AG09309 (cell line): ENCODE data around the gene TIGD7.
A peak's percentile ranks its signal among the peaks of the same experiment; 100 is the strongest.

ENCODE experiments used
- DNase-seq: peaks from one replicate; pipeline ENCODE4 v3.0.0-alpha.2; 2010; ENCODE audit warnings: low read depth
- H3K4me3 ChIP-seq: 2 replicates; pipeline ENCODE4 v1.5.1; 2011; ENCODE audit warnings: mild to moderate bottlenecking, low read depth, low read length, moderate library complexity; ENCODE audit not compliant: control insufficient read depth
- CTCF ChIP-seq: IDR thresholded peaks from 2 replicates; pipeline ENCODE4 v1.5.1; 2011; ENCODE audit warnings: mild to moderate bottlenecking, low read depth, low read length, inconsistent platforms; ENCODE audit not compliant: insufficient read depth, control insufficient read depth; ENCODE audit errors: missing control alignments

Gene TIGD7

GRCh38 chr16:3304370-3304769 lies 860 bp downstream of the TIGD7 start:
- H3K4me3 ChIP-seq, result peak overlapping the region; percentile 95
- TF ChIP-seq CTCF, result no peak
- DNase-seq, result no peak

- TF ChIP-seq CTCF, result no peak
- no peak for DNase-seq
- no peak overlapping the region for H3K4me3 ChIP-seq
These were observed 9.4 kb downstream of the TIGD7 start for GRCh38 chr16:3295783-3296182.

GRCh38 chr16:3295209-3295608 lies 10.0 kb downstream of the TIGD7 start:
- DNase-seq, result no peak
- no peak for TF ChIP-seq CTCF
- no peak overlapping the region for H3K4me3 ChIP-seq

GRCh38 chr16:3292604-3293003 lies 12.6 kb downstream of the TIGD7 start:
- DNase-seq, result peak; percentile 29
- TF ChIP-seq CTCF, result no peak
- H3K4me3 ChIP-seq, result no peak overlapping the region

GRCh38 chr16:3289998-3290673 lies 15.1 kb downstream of the TIGD7 start:
- no peak for TF ChIP-seq CTCF
- no peak for DNase-seq
- no peak overlapping the region for H3K4me3 ChIP-seq

- TF ChIP-seq CTCF, result no peak
- peak overlapping the region; percentile 70 for H3K4me3 ChIP-seq
- DNase-seq, result no peak
These were observed 20.1 kb downstream of the TIGD7 start for GRCh38 chr16:3285131-3285530.
